Mucosa of gallbladder (tissue), 1 donor: Measurements from ENCODE around the gene FZD8. TPM values are rescaled to one million over a fixed set of nuclear protein-coding genes. Genes with fewer than 3 reads are reported as not detected.
"Not testable (repeated sequence)": the region's sequence is repeated elsewhere in the genome, so short reads cannot be mapped to it uniquely, and the experiment has no call there.

Experiments used
- DNase-seq: peaks from one replicate; pipeline ENCODE4 v3.0.0-alpha.2; 2020; ENCODE audit warnings: low spot score
- total RNA-seq: library from RNA; stranded (reverse); gene quantifications from one replicate; pipeline ENCODE4 v1.2.1, GENCODE V29; 2021
- donor health status: DM: no; HTN: no; CAD: no.

Gene FZD8
- total RNA-seq: 9.4 TPM

GRCh38 chr10:35642035-35642792 lies at the start of gene FZD8:
Gene FZD8, minus strand, starts transcription at chr10:35642296. Its CDS starts 867 bp downstream, at chr10:35641429.
- DNase-seq: peak; percentile 93

GRCh38 chr10:35691522-35692236 lies 49.6 kb upstream of the FZD8 start:
- no peak for DNase-seq

- DNase-seq: peak; percentile 33
Observed at GRCh38 chr10:35690534-35690933, 48.4 kb upstream of the FZD8 start.

GRCh38 chr10:35685858-35686257 lies 43.8 kb upstream of the FZD8 start:
- DNase-seq: not testable (repeated sequence)

- no peak for DNase-seq
Observed at GRCh38 chr10:35685402-35685801, 43.3 kb upstream of the FZD8 start.

- DNase-seq: no peak
Observed at GRCh38 chr10:35684586-35684985, 42.5 kb upstream of the FZD8 start.

- no peak for DNase-seq
Observed at GRCh38 chr10:35675846-35676245, 33.8 kb upstream of the FZD8 start.

- no peak for DNase-seq
Observed at GRCh38 chr10:35674843-35675242, 32.7 kb upstream of the FZD8 start.

GRCh38 chr10:35668865-35669650 lies 27.0 kb upstream of the FZD8 start:
- no peak for DNase-seq

- DNase-seq: no peak
Observed at GRCh38 chr10:35667971-35668370, 25.9 kb upstream of the FZD8 start.

- DNase-seq: no peak
Observed at GRCh38 chr10:35667270-35667889, 25.3 kb upstream of the FZD8 start.

GRCh38 chr10:35661236-35661635 lies 19.1 kb upstream of the FZD8 start:
- no peak for DNase-seq

GRCh38 chr10:35659456-35659855 lies 17.4 kb upstream of the FZD8 start:
- no peak for DNase-seq

GRCh38 chr10:35657621-35658020 lies 15.5 kb upstream of the FZD8 start:
- DNase-seq: no peak

- DNase-seq: no peak
Observed at GRCh38 chr10:35652824-35653223, 10.7 kb upstream of the FZD8 start.

GRCh38 chr10:35650894-35651293 lies 8.8 kb upstream of the FZD8 start:
- no peak for DNase-seq

- DNase-seq: no peak
Observed at GRCh38 chr10:35644050-35644950, 2.2 kb upstream of the FZD8 start.

- DNase-seq: peak; percentile 61
Observed at GRCh38 chr10:35643151-35644049, 1.3 kb upstream of the FZD8 start.

- DNase-seq: no peak
Observed at GRCh38 chr10:35642793-35643114, 658 bp upstream of the FZD8 start.

GRCh38 chr10:35641676-35642034 lies 441 bp downstream of the FZD8 start:
- no peak for DNase-seq
